SK-N-SH treated with all-trans-retinoic acid at 6 μM for 48 hours (cell line): ENCODE results near the gene FILIP1.
A peak's percentile ranks its signal among the peaks of the same experiment; 100 is the strongest.

Experiments used
- ATAC-seq: fragments of 200-7000 bp; cut with Tn5 transposase; 3 replicates; pipeline ENCODE4 v1.9.1; 2020; ENCODE audit warnings: mild to moderate bottlenecking, moderate library complexity
- ARNTL ChIP-seq: fragments of 450-650 bp; formaldehyde crosslinking; IDR thresholded peaks from 2 replicates; pipeline ENCODE4 v1.5.0; 2020; ENCODE audit warnings: low read depth, mild to moderate bottlenecking, moderate library complexity, borderline replicate concordance
- BACH2 ChIP-seq: fragments of 250-450 bp; sonication (Bioruptor Pico); IDR thresholded peaks from 2 replicates; pipeline ENCODE4 v1.9.0; 2021; ENCODE audit warnings: mild to moderate bottlenecking, borderline replicate concordance
- CREB5 ChIP-seq: fragments of 250-450 bp; sonication (Bioruptor Pico); IDR thresholded peaks from 2 replicates; pipeline ENCODE4 v1.5.1; 2020; ENCODE audit warnings: low read depth, mild to moderate bottlenecking, moderate library complexity
- CSDC2 ChIP-seq: fragments of 250-450 bp; sonication (Bioruptor Pico); IDR thresholded peaks from 2 replicates; pipeline ENCODE4 v1.5.0; 2020; ENCODE audit warnings: mild to moderate bottlenecking, moderate library complexity
- CSRNP3 ChIP-seq: fragments of 250-450 bp; sonication (Bioruptor Pico); IDR thresholded peaks from 2 replicates; pipeline ENCODE4 v1.5.1; 2021; ENCODE audit warnings: mild to moderate bottlenecking, moderate library complexity
- ESRRG ChIP-seq: fragments of 250-450 bp; sonication (Bioruptor Pico); IDR thresholded peaks from 2 replicates; pipeline ENCODE4 v1.6.1; 2021; ENCODE audit warnings: mild to moderate bottlenecking
- GLIS3 ChIP-seq: fragments of 250-450 bp; sonication (Bioruptor Pico); IDR thresholded peaks from 2 replicates; pipeline ENCODE4 v1.5.0; 2020; ENCODE audit warnings: mild to moderate bottlenecking, moderate library complexity
- ISL1 ChIP-seq: fragments of 250-450 bp; sonication (Bioruptor Pico); IDR thresholded peaks from 2 replicates; pipeline ENCODE4 v2.1.2; 2022; ENCODE audit warnings: mild to moderate bottlenecking, moderate library complexity
- OSR1 ChIP-seq: fragments of 250-450 bp; sonication (Bioruptor Pico); IDR thresholded peaks from 2 replicates; pipeline ENCODE4 v1.8.0; 2022; ENCODE audit warnings: moderate library complexity, mild to moderate bottlenecking, inconsistent platforms
- PATZ1 ChIP-seq: fragments of 250-450 bp; sonication (Bioruptor Pico); IDR thresholded peaks from 2 replicates; pipeline ENCODE4 v1.8.0; 2020; ENCODE audit warnings: mild to moderate bottlenecking, moderate library complexity, borderline replicate concordance
- POU6F1 ChIP-seq: fragments of 250-450 bp; sonication (Bioruptor Pico); IDR thresholded peaks from 2 replicates; pipeline ENCODE4 v1.8.0; 2021; ENCODE audit warnings: low read depth, mild to moderate bottlenecking, moderate library complexity, borderline replicate concordance
- PPARA ChIP-seq: fragments of 250-450 bp; sonication (Bioruptor Pico); IDR thresholded peaks from 2 replicates; pipeline ENCODE4 v1.5.0; 2020; ENCODE audit warnings: mild to moderate bottlenecking, borderline replicate concordance
- RARB ChIP-seq: fragments of 250-450 bp; sonication (Bioruptor Pico); IDR thresholded peaks from 2 replicates; pipeline ENCODE4 v1.8.0; 2021; ENCODE audit warnings: mild to moderate bottlenecking, moderate library complexity
- SNAI2 ChIP-seq: fragments of 250-450 bp; sonication (Bioruptor Pico); IDR thresholded peaks from 2 replicates; pipeline ENCODE4 v1.5.0; 2020; ENCODE audit warnings: mild to moderate bottlenecking, moderate library complexity
- TSHZ2 ChIP-seq: fragments of 250-450 bp; sonication (Bioruptor Pico); IDR thresholded peaks from 2 replicates; pipeline ENCODE4 v1.5.0; 2020; ENCODE audit warnings: mild to moderate bottlenecking, moderate library complexity
- ZC3H10 ChIP-seq: fragments of 250-450 bp; sonication (Bioruptor Pico); IDR thresholded peaks from 2 replicates; pipeline ENCODE4 v1.5.1; 2021; ENCODE audit warnings: mild to moderate bottlenecking, moderate library complexity
- ZFP3 ChIP-seq: fragments of 250-450 bp; sonication (Bioruptor Pico); IDR thresholded peaks from 2 replicates; pipeline ENCODE4 v1.5.0; 2020; ENCODE audit warnings: mild to moderate bottlenecking, moderate library complexity
- ZFP30 ChIP-seq: fragments of 450-650 bp; formaldehyde crosslinking; IDR thresholded peaks from 2 replicates; pipeline ENCODE4 v1.5.0; 2022; ENCODE audit warnings: mild to moderate bottlenecking, moderate library complexity
- ZNF70 ChIP-seq: fragments of 450-650 bp; formaldehyde crosslinking; IDR thresholded peaks from 2 replicates; pipeline ENCODE4 v1.5.0; 2020; ENCODE audit warnings: mild to moderate bottlenecking, moderate library complexity
- ZNF8 ChIP-seq: fragments of 450-650 bp; formaldehyde crosslinking; IDR thresholded peaks from 2 replicates; pipeline ENCODE4 v1.5.0; 2020; ENCODE audit warnings: mild to moderate bottlenecking, moderate library complexity

The FILIP1 gene

GRCh38 chr6:75397656-75398465 is 95.7 kb downstream of the FILIP1 start:
- peak; percentile 12 for ATAC-seq
- peak; percentile 69; the same call in 1 of the 2 replicates for TF ChIP-seq CREB5 (CRISPR knock-in tag)
- TF ChIP-seq PATZ1 (CRISPR knock-in tag): no peak
- no peak for TF ChIP-seq ZFP30 (CRISPR knock-in tag)
- peak; percentile 93 for TF ChIP-seq ISL1 (CRISPR knock-in tag)
- TF ChIP-seq TSHZ2 (CRISPR knock-in tag): peak; percentile 40; the same call in 1 of the 2 replicates

- ATAC-seq: no peak
- TF ChIP-seq GLIS3 (CRISPR knock-in tag) (no peak), CSRNP3 (CRISPR knock-in tag) (no peak), ZFP30 (CRISPR knock-in tag) (no peak), ARNTL (CRISPR knock-in tag) (no peak), ZFP3 (CRISPR knock-in tag) (no peak), RARB (CRISPR knock-in tag) (no peak), PPARA (CRISPR knock-in tag) (no peak)
Observed at GRCh38 chr6:75397171-75397570, 96.4 kb downstream of the FILIP1 start.

- ATAC-seq: peak; percentile 58
- TF ChIP-seq PATZ1 (CRISPR knock-in tag): no peak
- TF ChIP-seq ZNF8: no peak
- TF ChIP-seq ISL1 (CRISPR knock-in tag): peak; percentile 46; the same call in 1 of the 2 replicates
Observed at GRCh38 chr6:75396005-75396800, 97.4 kb downstream of the FILIP1 start.

GRCh38 chr6:75393806-75394205 is 99.8 kb downstream of the FILIP1 start:
- ATAC-seq: no peak
- no peak for TF ChIP-seq ZC3H10 (CRISPR knock-in tag)
- no peak for TF ChIP-seq BACH2 (CRISPR knock-in tag)
- no peak for TF ChIP-seq POU6F1
- TF ChIP-seq OSR1 (CRISPR knock-in tag): no peak
- no peak for TF ChIP-seq ZFP30 (CRISPR knock-in tag)
- TF ChIP-seq GLIS3 (CRISPR knock-in tag): no peak
- no peak for TF ChIP-seq SNAI2 (CRISPR knock-in tag)
- no peak for TF ChIP-seq CSDC2 (CRISPR knock-in tag)
- no peak for TF ChIP-seq ESRRG (CRISPR knock-in tag)
- no peak for TF ChIP-seq PPARA (CRISPR knock-in tag)
- TF ChIP-seq ZFP3 (CRISPR knock-in tag): no peak
- TF ChIP-seq CSRNP3 (CRISPR knock-in tag): no peak
- TF ChIP-seq ZNF70 (CRISPR knock-in tag): no peak
- no peak for TF ChIP-seq RARB (CRISPR knock-in tag)
